ENCODE results near the gene GLCCI1.

Gene GLCCI1

GRCh38 chr7:8136051-8136730, 167.6 kb downstream of the GLCCI1 start:
- DNase-seq = no peak

Data from activated gamma-delta T cell treated with Interleukin-2 at 50 U/mL for 16 hours (primary cell).